CD1c-positive myeloid dendritic cell (primary cell): Measurements from ENCODE around the gene CD44.
A peak's percentile ranks its signal among the peaks of the same experiment; 100 is the strongest.

ENCODE experiments used
- DNase-seq: peaks from one replicate; pipeline ENCODE4 v3.0.0-alpha.2; 2016; ENCODE audit errors: extremely low spot score

The CD44 gene

DNA sequence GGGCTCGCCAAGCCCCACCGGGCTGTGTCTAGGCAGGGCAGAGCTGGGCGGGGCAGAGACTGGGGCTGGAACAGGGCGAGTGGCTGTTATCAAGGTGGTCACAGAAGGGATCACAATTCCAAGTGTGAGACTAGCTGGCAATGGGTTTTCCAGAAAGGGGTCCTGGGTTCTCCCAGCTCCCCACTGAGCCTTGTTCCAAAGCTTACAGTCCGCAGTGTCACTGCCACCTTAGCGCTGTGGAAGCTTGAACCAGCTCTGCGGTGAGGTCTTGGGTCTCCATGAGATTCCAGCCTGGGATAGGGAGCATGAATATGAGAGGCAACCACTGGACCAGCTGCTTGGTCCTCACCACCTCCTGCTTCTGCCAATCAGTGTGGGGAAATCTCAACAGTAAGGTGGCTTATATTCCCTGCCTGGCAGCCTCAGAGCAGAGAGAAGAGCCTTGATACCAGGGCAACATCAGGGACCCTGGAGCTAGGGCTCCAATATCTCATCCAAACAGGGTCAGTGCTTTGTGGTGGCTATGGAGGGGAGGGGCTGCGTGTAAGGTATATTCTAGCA, 831 bp downstream of the CD44 start:
- no peak for DNase-seq

DNA sequence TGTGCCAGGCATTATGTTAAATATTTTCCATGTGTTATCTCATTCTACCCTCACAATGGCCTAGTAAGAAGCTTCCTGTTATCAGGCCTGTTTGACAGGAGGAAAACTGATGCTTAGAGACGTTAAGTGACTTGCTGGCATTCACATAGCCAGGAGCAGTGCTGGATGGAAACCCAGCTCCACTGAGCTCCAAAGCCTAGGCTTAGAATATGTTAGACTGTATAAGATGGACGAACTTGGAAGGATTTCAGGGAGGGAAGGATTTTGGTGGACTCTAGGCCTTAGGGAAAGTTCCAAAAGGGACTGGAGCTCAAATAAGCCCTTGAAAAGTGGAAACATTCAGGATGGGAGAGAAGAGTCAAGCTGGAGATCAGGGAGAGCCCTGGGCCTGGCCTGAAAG, 2.1 kb downstream of the CD44 start:
- DNase-seq: no peak

DNA sequence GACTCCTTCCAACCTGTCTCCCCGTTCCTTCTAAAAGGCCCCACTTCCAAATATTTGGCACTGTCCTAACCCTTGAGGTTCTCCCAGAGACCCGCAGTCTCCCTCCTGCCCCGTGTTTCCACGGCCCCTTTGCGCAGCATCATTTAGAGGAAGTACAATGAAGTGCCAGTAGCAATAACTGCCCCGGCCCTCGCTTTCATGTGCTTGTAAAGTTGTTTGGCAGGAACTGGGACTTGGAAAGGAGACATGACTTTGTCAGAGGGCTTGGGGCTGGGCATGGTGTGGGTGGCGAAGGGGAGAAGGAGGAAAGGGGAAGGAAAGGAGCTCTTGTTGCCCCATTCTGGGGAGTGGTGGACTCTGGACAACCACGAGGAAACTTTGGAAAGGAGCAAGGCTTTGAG, 2.6 kb downstream of the CD44 start:
- peak; percentile 87 for DNase-seq

DNA sequence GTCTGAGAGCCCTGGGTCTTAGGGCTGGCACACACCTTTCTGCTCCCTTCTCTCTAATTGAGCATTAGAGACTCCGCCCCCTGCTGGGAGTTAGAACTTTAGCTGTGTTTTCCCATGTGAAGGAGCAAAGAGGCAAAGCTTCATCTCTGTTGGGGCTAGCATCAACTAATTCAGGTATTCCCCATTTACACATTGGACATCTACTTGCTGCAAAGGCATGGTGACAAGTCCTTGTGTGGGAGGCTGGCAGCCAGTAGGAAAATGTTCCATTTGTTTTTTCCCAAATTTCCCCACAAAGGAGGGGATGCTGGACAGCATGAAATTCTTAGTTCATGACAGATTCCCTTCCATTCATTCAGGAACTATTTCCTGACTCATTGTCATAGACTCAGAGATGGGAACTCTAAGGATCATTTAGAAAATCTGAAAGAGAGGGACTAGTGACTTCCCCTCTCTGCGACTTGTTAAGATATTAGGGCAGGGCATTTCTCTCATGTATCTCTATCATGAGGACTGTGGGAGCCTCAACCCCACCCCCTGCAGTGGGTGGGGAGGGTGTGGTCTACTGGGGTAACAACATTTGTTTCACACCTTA, 3.6 kb downstream of the CD44 start:
- peak; percentile 63 for DNase-seq

DNA sequence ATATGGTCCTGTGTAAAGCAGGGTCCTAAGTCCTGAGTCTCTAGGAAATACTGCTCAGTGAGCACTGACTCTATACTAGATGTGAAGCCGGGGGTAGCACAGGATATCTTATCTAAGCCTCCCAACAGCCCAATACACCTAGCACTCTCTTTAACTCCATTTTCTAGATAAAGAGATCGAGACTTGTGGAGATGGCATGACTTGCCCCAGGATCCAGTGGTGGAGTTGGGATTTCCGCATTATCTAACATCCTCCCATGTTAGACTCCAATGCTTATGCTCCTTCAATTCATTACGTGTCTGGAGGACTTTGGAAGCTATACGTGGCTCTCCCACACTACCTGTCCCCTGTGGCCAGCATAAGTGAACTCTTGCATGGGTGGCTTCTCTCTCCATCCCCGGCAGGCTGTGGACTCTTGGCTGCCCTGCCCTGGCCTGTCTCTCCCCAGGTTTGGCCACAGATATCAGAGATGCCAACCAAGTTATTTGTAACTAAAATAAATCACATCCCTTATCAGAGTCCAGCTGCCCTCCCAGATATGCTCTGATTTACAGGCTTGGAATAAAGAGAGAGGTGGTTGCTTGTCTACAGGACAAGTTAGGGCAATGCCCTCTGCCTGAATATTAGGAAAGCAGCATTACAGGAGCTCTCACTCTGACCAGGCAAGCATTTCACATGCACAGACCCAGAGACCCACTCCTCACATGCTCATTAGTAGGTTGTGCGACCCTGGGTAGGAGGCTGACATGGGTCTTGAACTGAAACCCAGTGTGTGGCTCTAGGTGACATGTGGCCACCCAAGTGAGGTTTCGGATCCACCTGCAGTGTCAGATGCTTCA, 4.5 kb downstream of the CD44 start:
- DNase-seq: no peak

DNA sequence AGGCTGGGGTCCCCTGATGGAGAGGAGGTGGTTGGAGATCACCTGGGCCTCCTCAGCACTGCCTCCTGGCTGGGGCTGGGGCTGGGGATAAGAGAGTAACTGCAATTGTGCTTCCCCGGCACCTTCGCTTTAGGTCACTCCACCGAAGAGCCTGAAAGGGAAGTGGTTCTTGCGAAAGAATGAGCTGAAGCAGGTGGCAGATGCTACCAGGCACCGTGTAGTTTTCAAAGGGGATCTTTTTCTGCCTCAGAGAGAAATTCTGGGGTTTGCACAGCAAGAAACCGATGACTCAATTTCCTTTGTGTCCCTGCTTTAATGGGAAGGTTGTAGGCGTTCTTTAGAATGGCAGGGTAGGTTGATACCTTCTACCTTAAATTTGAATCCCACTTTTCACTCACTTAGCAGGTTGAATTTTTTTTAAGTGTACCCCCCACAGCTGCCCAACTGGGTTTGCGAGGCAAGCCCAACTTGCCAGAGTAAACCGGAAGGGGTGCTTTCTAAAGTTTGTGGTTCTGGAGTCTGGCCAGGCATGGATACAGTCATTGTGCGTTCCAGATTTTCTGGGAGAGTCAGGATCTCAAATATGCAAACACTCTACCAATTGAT, 5.3 kb downstream of the CD44 start:
- peak; percentile 79 for DNase-seq

DNA sequence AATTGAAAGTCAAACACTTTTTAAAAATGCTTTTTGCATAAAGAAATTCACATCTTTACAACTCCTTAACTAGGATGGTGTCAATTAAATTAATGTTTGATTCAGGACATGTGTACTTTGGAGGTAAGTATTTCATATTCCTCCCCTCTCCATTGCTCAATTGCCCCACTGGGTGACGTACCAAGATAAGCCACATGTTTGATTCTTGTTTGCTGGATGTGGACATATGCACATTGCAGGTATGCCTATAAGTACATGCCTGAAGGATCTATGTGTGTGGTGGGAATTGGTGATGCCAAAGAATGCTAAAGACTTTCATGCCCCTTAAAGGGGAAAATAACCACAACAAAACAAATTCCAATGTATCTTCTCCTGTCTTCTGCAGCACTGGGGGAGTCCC, 5.8 kb downstream of the CD44 start:
- no peak for DNase-seq

DNA sequence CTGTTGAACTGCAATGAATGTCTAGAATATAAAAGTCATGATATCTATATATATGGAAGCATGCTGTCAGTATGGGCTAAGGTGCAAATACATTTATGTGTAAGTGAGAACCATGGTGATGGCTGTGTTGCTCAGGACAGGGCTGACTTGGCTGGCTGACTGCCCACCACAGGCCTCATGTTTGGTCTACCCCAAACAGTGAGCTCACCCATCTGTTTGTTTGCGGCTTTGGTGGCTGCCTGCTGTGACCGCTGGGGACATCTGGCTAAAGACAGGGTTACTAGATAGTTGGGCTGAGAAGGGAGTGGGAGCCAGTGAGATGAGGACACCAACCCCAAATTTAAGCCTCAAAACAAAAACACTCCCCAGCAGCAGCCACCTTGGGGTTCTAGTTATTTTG, 6.3 kb downstream of the CD44 start:
- DNase-seq: no peak

DNA sequence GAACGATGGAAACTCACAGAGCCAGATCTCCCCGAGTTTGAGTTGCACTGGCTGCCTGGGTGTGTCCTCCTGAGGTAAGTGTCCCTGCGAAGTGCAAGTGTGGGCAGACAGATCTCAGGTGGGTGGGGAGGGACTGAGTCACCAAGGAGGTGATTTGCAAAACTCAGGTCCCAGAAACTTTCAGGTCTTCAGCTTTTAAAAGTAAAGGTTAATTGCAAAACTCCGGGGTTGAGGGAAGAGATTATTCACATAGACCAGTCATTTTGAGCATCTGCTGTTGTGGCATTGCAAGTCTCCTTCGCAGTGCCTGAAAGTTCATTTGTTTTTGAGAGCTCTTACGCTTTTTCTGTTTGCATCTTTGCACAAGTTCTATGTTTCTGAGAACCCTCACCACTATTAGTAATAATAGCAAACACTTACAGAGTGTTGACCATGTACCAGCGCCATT, 7.1 kb downstream of the CD44 start:
- peak; percentile 54 for DNase-seq

DNA sequence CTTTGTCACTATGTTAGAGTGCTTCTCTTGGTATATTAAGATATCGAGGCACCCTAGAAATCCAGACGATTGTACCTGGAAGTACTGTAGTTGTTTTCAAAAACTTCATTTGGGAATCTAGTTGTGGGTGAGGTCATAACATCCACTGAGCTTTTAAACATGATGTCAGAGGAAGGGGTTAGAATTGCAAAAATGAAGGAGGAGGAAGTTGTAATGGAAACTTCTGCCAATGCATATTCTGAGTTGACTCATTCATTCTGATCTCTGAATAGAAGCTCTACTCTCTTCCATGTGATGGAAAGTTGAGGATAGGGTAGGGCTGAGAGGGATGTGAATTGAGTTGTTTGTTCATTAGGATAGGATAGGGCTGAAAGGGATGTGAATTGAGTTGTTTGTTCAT, 7.7 kb downstream of the CD44 start:
- peak; percentile 63 for DNase-seq

DNA sequence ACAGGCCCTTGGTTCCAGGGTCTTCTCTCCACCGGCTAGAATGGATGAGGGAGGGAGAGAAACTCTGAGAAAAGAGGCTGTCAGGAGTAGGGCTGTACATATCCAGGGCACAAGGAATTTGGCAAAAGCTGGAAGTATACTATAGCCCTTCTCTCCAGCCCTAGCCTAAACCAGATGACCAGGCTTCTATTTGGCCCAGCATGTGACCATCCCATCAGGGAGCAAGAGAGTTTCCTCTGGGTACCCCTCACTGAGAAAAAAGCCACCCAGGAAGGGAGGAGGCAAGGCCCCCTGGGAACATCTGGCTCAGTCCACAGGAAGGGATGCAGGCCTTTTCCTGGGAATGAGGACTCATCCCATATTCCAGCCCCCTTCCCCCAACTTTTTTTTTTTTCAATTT, 8.3 kb downstream of the CD44 start:
- no peak for DNase-seq

DNA sequence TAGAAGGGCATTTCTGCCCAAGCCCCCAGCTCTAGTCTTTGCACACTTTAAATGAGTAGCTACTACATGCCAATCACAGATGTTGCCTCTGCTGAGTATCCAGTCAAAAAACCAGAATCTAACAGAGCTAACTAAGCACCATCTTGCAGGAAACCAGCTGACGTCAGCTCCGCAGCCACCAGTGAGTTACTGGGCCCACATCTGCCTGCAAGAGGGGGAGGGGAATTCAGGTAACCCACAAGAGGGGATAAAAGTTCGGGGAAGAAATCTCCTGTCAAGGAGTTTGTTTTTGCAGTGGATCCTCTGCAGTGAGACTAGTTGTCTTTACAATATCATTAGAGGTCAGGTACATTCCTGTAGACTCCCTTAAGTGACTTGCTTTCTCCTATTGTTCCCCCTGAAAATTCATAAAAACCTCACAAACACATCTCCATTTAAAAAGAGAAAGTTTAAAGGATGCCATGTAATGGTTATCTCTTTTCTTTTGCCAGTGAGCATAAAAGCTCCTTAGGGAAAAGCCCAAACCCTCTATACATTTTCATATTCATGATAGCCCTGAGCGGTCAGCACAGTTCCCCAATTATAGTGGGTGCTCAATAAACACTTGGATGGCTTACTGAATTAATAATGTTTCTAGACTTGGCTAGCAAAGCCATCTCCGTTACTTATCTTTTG, 9.3 kb downstream of the CD44 start:
- DNase-seq: no peak

DNA sequence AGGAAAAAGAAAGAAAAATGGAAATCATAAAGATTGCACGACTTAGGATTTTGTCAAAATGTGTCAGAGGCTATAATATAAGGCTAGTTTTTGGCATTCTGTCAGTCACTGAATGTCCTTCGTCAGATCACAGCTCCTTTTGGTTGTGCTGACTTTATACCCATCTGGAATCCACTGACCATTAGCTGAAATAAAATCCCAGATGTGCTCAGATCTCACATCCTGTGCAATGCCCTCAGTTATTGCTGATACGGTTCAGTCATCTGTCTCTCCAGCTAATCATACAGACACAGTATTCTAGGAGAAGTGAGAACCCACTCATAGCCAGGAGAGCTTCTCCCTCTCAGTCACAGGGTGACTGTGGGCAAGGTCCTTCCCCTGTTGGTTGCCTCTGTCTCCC, 11.5 kb downstream of the CD44 start:
- DNase-seq: peak; percentile 44

DNA sequence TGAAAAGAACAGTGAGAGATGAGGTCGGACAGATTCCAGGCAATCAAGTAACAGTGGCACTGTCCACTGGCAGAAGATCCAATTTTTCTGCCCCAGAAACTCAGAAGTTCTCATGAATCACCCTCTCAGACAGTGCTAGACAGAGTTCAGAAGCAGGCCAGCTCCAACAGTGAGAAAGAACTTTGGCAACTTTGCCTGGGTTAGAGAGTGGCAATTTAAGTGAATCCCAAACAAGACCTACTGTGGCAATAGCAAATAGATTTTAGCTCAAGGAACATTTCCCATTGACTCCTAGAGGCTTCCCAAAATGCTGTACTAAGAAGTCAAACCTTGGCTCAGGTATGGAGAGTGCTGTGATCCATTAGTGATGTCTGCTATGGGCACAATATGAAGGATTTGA, 12.3 kb downstream of the CD44 start:
- no peak for DNase-seq

DNA sequence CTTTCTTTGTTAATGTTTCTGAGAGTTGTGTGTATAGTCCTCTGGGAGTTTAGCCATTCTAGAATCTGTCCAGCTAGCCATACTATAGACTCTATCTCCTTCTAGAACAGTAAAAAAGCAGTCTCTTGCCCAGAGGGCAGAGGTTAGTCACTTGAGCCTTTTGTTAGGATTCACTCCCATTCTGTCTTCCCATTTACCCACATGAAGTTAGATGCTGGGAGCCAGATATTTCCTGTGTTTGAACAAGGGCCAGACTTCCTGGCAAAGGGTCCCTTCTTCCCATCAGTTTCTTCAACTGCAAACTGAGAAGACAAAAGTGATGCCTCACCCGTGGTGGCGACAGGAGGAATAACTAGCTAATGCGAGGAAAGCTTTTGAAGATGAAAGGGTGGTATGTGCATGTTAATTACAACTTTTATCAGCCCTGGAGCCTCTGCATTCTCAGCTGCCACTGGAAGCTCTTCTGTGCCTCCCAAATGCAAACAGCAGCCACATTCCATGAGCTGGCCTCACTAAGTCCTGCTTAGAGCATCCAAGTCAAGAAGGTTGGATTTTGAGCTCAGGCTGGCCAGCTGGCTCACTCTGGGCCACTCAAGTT, 12.8 kb downstream of the CD44 start:
- no peak for DNase-seq

DNA sequence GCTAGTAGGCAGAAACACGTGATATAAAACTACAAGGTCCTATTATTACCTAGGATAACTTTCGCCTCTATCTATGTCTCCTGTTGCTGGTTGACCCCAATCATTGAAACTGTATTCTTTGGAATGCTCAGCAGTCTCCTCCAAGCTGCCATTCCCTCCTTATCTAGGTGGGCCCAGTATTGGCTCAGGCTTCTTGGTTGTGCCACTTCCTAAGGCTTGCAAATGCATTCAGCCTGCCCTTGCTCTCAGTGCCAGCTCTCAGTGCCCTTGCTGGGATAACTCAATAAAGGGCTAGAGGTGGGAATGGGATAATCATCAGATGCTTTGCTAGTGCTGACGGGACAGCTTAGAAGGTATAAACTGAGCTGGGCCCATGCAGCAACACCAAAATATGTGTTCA, 13.6 kb downstream of the CD44 start:
- no peak for DNase-seq

DNA sequence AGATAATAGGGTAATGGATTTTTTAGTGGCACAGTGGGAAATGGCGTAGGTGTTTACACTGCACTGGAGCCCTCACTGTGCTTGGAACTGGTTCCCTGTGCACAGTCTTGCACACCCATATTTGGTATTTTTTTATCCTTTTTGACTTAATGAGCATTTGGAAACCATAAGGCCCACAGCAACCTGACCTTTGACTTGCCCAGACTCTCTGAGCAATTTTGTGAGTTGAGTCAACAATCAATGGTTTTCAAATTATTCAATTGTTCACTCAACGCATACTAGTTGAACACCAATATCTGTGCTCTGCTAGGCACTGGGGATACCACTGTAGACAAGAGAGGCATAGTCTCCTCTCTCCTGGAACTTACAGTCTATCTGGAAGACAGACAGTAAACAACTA, 14.3 kb downstream of the CD44 start:
- no peak for DNase-seq

DNA sequence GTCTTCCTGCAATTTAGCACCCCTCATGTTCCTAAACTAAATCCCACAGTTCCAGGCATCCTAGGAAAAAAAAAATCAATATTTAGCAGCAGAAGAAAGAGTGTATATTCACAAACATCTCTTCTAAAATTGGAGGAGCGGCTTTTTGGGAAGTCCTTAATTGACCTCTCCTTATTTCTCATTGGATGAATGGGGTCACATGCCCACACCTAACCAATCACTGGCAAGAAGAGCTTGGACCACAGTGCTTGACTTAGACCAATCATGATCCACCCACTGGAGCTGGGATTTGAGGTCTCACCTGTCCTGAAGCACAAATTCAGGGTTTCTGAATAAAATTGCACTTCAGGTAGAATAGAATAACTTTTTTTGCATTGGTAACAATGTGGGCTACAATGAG, 16.0 kb downstream of the CD44 start:
- DNase-seq: no peak

DNA sequence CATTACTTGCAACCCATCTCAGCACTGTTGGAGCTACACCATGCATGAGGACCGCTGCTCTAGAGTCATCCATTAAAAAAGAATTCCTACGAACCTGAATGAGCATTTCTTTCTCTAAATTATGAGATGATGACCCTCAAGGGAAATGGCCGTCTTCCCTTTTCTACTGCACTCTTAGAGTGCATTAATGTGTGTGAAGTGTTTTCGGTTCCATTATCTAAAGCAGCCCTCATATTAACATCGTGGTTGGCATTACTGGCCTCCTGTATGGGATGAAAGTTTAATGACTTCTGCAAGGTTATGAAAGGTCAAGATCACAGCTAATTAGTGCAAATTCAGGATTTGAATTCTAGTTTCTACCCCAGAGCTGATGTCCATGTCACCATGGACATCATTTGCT, 16.7 kb downstream of the CD44 start:
- no peak for DNase-seq

DNA sequence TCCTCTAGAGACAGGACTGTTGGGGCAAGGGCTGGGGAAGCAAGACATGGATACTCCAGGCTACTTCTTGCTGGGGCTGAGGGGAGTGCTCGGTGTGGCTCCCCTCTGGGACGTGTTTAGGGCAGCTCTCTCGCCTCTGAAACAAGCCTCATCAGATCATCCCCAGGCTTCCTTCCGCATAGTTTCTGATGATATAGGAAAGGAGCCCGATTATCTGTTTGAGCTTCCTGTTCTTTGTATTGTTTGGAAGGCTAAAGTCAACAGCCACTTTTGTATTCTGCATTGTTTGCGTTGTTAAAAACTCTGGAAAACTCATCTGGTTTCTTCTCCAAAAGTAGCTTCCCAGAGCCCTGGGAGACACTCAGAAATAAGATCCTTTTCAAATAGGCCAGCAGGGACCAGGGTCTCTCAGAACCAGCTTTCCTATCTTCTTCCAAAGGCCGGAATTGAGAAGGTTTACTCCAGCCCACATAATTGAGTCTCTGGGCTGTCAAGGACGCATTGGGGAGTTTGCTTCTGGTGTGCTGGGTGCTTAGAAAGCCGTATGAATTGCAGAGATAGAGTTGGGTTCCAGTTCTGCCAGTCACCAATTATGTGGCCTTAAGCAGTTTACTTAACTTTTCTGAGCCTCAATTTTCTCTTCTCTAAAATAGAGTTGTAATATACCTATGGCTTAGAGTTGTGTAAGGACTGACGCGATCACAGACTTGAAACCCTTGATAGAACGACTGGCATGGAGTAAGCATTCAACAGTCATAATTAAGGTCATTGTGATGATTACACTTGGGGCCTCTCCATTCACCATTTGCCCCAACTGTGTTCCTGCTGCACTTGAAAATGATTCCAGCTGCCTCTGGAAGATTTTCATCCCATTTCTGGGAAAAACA, 19.1 kb downstream of the CD44 start:
- no peak for DNase-seq
